GM12864 (cell line): ENCODE measurements around the gene SARDH.
"Not testable (repeated sequence)": the region's sequence is repeated elsewhere in the genome, so short reads cannot be mapped to it uniquely, and the experiment has no call there.

Source experiments
- DNase-seq: peaks from one replicate; pipeline ENCODE4 v3.0.0-alpha.2; 2011; ENCODE audit warnings: low read depth
- H3K4me3 ChIP-seq: 2 replicates; pipeline ENCODE4 v1.5.1; 2011; ENCODE audit warnings: mild to moderate bottlenecking, low read depth, low read length, control low read depth
- CTCF ChIP-seq: IDR thresholded peaks from 2 replicates; pipeline ENCODE4 v1.5.1; 2011; ENCODE audit warnings: low read depth, mild to moderate bottlenecking, moderate library complexity, low read length, control low read depth, inconsistent platforms; ENCODE audit errors: missing control alignments

SARDH gene

GRCh38 chr9:133679466-133680061 lies 58.6 kb downstream of the SARDH start:
- H3K4me3 ChIP-seq: no peak overlapping the region
- no peak for TF ChIP-seq CTCF
- DNase-seq: no peak

- no peak overlapping the region for H3K4me3 ChIP-seq
- no peak for DNase-seq
- no peak for TF ChIP-seq CTCF
These were observed 59.1 kb downstream of the SARDH start for GRCh38 chr9:133679056-133679455.

GRCh38 chr9:133677126-133678010 lies 60.8 kb downstream of the SARDH start:
- no peak for DNase-seq
- TF ChIP-seq CTCF: no peak
- no peak overlapping the region for H3K4me3 ChIP-seq

- TF ChIP-seq CTCF: no peak
- DNase-seq: no peak
- no peak overlapping the region for H3K4me3 ChIP-seq
These were observed 61.7 kb downstream of the SARDH start for GRCh38 chr9:133676450-133676849.

- H3K4me3 ChIP-seq: not testable (repeated sequence)
These were observed 62.4 kb downstream of the SARDH start for GRCh38 chr9:133675796-133676195.

GRCh38 chr9:133674091-133674490 lies 64.1 kb downstream of the SARDH start:
- no peak for TF ChIP-seq CTCF
- H3K4me3 ChIP-seq: no peak overlapping the region

More at GRCh38 chr9:133675796-133676195, 62.4 kb downstream of the SARDH start:
- not testable (repeated sequence) for DNase-seq

GRCh38 chr9:133673258-133673655 lies 64.9 kb downstream of the SARDH start:
- TF ChIP-seq CTCF: no peak
- H3K4me3 ChIP-seq: no peak overlapping the region
- no peak for DNase-seq

More at GRCh38 chr9:133674091-133674490, 64.1 kb downstream of the SARDH start:
- DNase-seq: no peak
